NCI-H748 (cell line): ENCODE data around the gene NCK1.

Experiments
- DNase-seq: peaks from one replicate; lab custom pipeline; 2025; ENCODE audit not compliant: unreplicated experiment; lab: John Stamatoyannopoulos, UW

The NCK1 gene

DNA sequence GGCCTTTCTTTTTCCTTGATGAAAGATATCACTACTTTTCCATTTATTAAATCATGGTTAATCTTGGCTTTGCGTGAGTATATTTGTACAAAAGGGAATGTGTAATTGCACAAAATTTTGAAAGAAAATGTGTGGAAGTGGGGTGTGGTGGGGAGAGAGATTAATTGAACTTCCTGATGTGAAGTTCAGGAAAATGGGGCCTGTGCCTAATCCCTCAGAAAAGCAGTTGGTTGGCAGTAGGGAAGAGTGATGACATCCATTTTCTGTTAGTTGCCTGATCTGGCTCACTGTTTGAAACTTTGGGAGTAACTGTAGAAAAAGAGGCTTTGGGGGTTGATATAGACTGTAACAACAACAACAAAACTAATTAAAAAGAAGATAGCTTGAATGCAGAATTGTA, 85.0 kb downstream of the NCK1 start:
- DNase-seq = no peak

DNA sequence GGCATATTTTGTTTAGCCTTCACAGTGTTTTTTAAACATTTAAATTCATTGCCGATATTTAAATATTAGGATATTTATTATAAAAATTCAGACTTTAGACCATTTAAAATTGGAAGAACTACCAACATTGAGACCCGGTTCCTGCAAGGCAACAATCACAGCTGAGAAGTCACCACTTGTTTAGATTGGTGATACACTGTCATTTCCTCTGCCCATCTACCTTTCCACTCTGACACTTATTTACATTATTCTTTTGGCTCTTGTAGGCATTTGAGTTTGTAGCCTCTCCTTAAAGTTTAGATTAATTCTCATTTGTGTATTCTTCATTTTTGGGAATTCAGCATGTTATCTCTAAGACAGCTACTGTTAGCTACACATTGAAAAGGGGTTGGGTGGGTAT, 85.5 kb downstream of the NCK1 start:
- no peak for DNase-seq

DNA sequence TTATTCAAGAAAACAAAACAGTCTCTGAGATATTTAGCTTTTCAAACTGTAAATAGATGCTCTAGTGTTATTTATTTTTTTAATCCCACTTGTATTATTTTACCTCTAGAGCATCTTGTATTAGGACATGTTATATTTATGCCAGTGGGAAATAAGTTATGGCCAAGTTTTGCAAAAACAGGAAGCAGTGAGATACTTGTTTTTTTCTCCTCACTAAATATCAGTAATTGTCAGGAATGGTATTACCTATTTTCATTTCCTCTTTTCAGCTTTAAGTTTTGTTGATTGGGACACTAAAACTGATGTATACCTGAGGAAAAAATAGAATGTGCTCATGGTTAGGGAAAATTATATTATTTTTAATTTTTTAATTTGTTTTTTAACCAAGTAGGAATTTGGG, 87.1 kb downstream of the NCK1 start:
- no peak for DNase-seq

DNA sequence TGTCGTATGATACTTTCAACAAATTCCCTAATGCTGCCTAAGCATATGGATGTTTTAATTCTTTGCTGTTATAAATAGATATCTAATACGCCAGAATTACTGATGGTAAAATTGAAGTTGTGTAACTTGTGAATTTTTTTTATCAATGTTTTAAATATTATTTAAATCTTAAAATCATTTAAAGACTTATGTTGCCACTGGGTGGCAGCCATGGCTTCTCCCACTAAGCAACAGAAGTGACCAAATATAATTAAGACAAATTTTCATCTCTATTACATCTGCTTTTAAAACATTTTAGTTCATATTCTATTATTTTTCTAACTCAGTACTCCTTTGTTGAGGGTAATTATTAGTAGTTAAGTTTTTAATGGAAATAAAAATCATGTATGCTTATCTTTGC, 87.7 kb downstream of the NCK1 start:
- no peak for DNase-seq

DNA sequence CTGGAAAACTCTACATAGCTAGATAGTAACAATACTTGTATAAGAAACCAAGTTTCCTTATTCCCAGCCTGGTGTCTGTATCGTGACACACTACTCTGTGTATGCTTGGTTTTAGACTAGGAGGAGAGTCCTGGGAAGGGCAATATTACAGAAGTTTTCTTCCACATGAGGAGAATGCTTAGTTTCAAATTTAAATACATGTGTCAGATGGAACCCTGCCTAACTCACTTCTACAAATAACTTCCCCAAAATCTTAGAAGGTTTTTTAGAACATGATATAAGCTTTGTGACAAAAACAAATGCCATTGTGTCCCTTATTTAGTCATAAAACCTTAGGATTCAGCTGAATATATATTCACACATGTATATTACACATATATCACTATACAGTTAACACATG, 88.6 kb downstream of the NCK1 start:
- no peak for DNase-seq

DNA sequence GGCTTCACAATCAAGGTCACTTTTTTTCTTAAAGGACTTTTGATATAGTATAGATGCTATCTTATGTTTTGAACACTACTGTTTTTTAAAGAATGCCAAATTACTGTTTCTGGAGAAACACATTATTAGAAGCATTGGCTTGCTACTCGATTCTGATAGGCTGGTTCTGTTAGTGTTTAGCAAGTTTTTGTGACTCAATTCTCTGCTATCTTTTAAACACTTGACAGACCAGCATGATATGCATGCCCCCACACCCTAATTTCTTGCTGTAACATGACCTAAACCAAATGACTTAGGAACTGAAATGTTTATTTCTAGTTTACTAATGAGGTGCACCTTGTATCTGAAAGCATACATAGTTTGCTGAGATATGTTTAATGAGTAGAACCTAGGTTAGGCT, 90.3 kb downstream of the NCK1 start:
- DNase-seq = no peak

DNA sequence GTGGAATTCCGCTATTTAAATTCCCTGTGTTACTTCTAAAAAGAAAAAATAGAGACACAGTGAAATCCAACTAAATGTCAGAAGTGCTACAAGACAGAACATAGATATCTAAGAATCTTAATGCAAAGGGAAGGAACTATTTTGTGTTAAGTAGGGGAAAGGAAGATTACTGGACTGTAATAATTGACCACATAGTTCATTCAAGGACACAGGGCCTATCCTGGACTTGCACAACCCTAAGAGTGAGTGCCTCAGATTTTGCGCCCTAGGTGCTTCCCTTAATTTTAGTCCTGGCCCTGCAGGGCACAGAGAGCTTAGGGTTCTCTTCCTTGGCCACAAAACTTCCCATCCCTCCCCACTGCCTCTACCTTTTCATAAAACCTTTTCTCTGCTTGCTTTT, 92.2 kb downstream of the NCK1 start:
- no peak for DNase-seq

DNA sequence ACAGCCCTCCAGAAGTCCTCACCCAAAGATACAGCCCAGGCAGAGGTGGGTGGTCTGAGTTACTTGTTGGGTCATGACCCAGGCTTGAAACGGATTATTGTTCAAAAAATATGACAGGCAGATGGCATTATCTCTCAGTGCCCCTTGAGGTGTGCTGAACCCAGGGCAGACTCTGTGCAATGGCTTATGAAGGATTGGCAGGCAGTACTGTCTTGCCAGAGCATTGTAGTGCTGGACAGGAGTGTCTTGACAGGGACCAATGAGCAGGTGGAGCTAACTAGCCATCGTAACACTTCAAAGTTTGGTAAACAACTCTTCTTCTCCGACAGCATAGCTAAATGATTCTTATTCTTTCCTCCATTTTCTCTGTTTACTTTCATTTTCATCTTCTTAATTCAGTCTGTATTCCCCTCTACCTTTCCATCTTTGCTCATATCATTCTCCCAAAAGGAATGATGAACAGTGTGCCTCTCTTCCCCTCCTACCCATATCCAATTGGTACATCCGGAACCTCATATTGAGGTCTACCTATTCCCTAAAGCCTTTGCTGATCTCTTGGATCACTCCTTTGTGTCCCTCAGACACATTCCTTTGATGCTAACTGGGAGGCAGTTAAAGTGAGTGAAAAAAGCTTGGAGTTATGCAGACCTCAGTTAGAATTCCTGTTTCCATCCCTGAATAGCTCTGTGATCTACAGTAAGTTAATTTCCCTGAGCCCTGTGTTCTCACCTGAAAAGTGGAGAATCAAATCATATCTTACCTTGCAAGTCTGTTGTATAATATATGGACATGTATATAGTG, 93.2 kb downstream of the NCK1 start:
- DNase-seq = no peak

DNA sequence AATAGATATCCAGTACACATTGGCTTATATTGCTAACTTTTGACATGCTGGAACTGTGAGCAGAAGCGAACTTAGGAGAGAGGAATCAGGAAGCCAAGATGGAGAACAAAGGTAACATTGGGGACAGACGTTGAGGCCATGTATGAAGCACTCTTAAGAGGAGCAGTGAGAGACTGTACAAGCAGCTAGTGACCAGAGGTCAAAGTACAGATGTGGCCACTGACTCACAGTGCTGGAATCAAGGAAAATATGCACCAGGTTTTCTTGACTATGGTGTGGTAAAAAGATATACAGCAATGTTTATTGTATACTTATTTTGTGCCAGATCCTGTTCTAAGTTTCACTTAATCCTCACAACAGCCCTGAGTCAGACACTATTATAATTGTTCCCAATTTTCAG, 93.8 kb downstream of the NCK1 start:
- no peak for DNase-seq

DNA sequence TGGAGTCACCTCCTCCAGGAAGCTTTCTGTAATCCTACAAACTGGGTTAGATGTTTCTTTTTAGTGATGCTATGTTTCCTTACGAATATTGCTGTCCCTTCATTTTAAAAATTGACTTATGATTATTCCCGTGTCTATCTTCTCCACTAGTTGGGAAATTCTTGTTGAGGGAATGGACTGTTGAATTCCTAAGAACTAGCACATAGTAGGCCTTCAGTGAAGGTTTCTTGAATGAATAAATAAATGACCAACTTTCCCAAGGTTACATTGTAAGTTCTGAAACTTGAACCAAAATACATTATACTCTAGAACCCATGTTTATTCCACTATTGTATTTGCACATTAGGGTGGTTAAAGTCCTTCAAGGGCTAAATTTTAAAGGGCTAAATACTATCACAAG, 95.0 kb downstream of the NCK1 start:
- no peak for DNase-seq

DNA sequence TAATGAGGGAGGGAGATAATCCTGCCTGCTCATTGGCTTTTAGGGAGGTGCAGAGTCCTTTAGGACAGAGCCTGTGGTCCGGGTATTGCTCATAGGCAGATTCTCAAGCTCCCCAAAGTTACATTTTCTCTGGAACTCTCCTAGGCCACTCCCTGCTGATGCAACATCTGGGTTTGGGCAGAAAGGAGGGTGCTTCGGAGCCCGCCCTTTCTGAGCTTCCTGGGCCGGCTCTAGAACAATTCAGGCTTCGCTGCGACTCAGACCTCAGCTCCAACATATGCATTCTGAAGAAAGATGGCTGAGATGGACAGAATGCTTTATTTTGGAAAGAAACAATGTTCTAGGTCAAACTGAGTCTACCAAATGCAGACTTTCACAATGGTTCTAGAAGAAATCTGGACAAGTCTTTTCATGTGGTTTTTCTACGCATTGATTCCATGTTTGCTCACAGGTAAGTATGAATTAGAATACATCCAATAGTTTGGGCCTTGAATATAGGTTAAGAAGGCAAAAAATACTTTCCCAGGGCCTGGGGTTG, 95.8 kb downstream of the NCK1 start, which contains the start of gene IL20RB:
IL20RB (plus strand) TSS at position 233 of the 538 bp plus-strand sequence; CDS start at position 364, 131 bp downstream.
- DNase-seq = no peak

DNA sequence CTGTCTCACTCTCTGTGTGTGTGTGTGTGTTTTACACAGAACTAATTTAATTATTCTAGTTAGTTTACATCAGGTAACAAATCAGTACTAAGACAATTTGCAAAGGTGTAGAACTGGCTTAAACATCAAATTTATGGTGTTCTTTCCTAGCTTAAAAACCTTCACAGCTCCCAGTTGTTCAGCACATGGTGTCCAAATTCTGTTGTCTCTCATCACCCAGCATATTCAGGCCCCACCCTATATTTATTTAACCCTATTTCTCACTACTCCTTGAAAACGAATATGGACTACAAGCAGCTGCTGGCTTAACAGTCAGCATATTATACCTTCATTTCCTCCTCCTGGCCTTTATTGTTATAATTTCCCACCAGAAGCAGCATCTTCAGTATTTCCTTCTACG, 96.9 kb downstream of the NCK1 start:
- DNase-seq = no peak

DNA sequence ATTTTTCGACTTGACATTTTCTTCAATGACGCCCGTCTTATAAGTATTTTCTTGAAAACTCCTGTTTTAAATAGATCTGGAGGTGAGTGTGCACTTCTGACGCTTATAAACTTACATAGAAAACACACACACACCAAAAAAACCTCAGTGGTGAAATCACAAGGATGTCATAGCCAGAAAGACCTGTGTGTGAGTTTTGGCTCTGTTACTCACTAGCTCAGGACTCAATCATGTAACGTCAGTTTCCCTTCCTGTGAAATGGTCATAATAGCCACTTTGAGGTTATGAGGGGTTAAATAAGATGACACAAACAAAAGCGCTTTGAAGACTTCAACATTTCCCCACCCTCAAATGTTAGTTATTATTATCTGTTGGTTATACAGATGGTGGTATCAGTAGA, 97.6 kb downstream of the NCK1 start:
- no peak for DNase-seq

DNA sequence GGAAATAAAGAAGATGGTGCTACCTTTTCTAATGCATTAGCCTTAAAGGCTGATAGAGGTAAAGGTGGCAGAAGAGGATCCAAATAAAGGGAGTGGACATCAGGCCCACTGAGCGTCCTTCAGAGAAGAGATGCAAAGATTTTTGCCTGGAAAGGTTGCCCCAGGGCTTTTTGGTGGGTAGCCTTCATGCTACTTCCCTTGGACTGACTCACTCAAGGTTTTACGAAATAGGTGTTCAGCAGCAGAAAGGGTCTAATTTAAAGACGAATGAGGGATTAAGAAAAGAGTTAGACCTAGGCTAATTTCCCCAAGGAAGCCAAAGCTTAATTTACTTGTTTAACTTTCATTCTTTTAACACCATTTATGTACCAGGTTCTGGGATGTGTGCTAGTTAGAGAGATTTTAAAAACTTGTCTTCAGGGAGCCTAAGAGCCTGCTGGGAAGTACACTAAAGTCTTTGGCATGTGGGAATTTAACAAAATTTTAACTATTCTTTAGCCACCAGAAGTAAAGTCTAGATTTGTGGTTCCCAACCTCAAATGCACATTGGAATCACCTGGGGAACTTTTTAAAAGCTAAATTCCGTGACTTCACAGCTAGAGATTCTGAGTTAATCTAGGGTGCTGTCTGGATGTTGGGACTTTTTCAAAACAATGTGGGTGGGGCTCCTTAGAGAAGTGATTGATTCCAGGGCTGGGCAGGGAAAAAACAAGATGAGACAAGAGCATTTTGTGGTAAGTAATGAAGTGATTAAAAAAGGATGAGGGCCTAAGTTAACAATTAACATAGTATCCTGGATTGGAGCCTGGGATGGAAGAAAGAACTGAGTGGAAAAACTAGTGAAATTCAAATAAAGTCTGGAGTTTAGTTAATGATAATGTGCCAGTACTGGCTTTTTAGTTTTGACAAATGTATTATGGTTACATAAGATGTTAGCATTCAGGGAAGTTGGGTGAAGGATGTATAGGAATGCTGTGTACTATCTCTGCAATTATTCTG, 99.1 kb downstream of the NCK1 start:
- no peak for DNase-seq

DNA sequence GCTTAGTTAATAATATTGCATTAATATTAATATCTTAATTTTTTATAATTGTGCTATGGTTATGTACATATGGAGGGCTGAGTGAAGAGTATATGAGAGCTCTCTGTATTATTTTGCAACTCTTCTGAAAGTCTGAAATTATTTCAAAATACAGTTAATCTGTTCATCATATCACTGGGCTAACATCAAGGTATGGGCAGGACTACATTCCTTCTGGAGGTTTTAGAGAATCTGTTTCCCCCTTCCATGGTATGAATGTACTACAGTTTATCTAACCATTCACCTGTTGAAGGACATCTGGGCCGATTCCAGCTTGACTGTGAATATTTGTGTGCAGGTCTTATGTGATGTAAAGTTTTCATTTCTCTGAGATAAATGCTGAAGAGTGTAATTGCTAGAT, 100.9 kb downstream of the NCK1 start:
- no peak for DNase-seq

DNA sequence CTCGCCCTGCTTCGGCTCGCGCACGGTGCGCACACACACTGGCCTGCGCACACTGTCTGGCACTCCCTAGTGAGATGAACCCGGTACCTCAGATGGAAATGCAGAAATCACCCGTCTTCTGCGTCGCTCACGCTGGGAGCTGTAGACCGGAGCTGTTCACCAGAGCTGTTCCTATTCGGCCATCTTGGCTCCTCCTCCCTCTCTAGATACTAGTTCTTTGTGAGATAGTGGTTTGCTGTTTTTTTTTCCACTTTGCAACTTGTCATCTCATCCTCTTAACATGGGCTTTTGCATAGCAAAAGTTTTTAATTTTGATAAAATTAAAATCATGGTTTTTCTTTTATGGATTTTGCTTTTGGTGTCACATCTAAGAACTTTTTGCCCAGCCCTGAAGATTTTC, 107.5 kb downstream of the NCK1 start:
- peak; percentile 60 for DNase-seq

DNA sequence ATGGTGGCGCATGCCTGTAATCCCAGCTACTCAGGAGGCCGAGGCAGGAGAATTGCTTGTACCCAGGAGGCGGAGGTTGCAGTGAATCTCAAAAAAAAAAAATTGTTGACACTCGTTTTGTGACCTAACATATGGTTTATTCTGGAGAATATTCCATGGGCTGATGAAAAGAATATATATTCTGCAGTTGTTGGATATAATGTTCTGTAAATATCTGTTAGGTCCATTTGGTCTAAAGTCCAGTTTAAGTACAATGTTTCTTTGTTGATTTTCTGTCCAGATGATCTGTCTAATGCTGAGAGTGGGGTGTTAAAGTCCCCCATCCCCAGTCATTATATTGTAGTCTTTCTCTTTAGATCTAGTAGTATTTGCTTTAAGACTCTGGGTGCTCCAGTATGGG, 111.3 kb downstream of the NCK1 start:
- DNase-seq = no peak

DNA sequence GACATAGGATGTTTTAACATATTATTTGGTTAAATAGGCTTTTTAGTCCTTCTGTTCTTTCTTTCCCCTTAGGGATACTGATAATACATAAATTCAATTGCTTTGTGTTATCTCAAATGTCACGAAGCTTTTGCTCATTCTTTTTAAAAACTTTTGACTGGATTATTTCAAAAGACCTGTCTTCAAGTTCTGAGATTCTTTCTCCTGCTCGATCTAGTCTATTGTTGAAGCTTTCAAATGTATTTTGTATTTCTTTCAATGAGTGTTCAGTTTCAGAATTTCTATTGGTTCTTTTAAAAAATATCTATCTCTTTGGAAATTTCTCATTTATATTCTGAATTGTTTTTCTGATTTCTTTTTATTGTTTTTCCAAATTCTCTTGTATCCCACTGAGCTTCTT, 112.7 kb downstream of the NCK1 start:
- DNase-seq = no peak

DNA sequence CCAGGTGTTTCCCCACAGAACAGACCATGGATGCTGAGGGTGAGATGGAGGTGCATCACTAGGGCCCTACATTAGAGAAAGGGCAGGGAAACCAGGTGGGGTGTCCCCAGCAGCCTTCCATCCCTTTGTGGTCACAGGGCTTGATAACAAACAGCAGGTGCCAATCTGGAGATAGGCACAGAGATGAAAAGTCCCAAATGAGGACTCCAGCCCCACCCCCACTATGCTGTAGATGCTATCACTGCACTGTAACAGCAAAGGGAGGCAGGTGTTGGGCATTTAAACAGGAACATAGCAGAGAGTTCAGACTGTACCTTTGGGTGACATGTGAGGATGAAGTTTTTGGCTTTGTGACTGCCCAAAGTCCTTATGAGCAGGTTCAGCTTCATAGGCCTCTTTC, 117.2 kb downstream of the NCK1 start:
- DNase-seq = no peak

DNA sequence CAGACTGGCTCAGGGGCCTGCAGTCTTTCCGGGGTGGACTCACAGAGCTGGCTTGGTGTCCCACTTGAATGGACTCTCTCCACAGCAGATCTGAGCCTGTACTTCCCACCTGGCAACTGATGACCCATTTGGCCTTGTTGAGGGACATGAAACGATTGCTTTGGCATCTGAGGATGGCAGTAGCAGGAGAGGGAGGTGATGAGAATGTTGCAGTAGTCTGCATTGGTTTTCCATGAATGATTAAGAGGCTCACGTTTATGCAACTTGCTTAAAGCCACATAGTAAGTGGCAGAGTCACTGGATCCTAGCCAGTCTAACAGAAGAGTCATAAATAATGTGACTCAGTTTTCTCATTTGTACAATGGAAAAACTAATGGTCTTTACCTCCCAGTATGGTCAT, 117.7 kb downstream of the NCK1 start:
- no peak for DNase-seq

DNA sequence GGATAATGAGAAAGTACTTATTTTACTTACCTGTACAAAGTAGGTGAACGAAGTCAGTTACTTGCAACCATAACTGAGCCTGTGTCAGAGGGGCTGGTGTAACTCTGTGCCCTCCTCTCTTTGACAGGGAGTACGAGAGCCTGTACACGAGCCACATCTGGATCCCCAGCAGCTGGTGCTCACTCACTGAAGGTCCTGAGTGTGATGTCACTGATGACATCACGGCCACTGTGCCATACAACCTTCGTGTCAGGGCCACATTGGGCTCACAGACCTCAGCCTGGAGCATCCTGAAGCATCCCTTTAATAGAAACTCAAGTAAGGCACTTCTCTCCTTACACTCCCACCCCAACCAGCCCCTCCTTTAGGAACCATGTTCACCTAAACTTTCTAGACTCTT, 120.0 kb downstream of the NCK1 start:
- no peak for DNase-seq
